ENCODE data around the gene SMIM44.

DNA sequence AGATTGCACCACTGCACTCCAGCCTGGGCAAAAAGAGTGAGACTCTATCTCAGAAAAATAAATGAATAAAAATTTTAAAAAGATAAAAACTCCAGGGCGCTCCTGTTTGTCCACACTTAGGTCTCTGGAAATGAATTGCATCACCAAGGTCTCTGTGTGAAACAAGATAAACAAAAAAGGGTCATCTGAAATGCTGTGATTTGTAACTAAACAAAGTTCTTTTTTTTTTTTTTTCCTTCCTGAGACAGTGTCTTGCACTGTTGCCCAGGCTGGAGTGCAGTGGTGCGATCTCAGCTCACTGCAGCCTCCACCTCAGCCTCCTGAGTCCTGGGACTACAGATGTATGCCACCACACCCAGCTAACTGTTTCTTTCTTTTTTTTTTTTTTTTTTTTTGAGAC is 34.4 kb upstream of the SMIM44 start:
- TF ChIP-seq CTCF (conservative IDR thresholded peaks at IDR 0.05) (no peak), EZH2 (IDR thresholded peaks at IDR 0.05; ENCODE audit: low read depth) (no peak)

Data from PC-9 (cell line).